ENCODE results near the gene TBX1. TPM values are rescaled to one million over a fixed set of nuclear protein-coding genes. Genes with fewer than 3 reads are reported as not detected.

Gene TBX1
- total RNA-seq, 8 experiments from 2014 or later, result 0.23 to 1.9 (median 0.57) TPM; not detected in 1

DNA sequence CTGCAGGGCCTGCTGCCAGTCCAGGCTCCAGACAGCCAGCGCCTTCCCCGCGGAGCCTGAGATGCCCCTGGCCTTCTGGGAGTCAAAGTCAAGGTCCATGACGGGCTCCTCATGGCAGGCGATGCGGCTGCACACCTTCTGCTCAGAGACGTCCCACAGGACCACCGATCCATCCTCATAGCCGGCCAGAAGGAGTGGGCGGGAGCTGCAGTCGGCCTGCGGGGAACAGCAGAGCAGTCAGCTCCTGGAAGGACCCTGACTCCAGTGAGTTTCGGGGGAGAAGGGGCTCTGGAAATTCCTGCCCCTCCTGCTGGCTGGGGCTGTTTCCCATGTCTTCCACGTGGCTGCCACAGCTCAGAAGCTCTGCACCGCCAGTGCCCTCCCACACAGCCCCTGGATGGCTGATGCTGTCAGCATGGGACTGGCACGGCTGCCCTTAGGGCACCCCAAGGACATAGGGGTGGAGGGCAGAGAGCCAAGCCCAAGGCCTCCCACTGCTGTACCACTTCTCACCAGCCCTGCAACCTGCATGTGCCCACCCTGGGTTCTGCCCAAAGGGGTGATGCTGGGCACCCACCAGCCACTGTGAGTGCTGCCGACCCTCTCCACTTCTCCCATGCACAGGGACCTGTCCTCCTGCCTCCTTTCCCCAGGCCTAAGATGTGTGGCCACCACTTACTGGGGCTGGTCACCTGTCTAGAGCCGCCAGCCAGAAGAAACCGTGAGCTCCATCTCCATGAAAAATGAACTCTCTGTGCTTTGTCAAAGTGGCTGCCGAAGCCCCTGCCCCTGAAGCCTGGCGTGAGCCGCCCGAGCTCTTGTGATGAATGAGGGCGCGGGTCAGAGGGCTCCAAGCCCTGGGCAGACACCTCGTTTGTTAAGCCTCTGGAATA lies 41.7 kb downstream of the TBX1 start:
- Histone ChIP-seq H3K4me3 (no peak overlapping the region), H3K4me1 (replicated peaks in 1 of 2) (peaks cover 17 to 27% of the 10 kb centered on the region in 2 donors), H3K27ac (peak overlapping the region; percentile 38 to 43)
- in situ Hi-C loops (cut with MboI; ENCODE audit: low pct_unique_long_range_greater_than_20kb in 2 of 9, low sequenced_read_pairs in 9 of 9, unreplicated experiment in 9 of 9), result no loop called here
- WGBS, 10 experiments, result 20 to 93% (median 73%) methylated on average over 1 to 6 of the region's 26 CpGs; no CpG with 5 or more reads in 3 of the 10 experiments
- peak in 5 of 8 experiments; percentile 64 to 88 (median 81) for ATAC-seq (replicated peaks in 6 of 8)

DNA sequence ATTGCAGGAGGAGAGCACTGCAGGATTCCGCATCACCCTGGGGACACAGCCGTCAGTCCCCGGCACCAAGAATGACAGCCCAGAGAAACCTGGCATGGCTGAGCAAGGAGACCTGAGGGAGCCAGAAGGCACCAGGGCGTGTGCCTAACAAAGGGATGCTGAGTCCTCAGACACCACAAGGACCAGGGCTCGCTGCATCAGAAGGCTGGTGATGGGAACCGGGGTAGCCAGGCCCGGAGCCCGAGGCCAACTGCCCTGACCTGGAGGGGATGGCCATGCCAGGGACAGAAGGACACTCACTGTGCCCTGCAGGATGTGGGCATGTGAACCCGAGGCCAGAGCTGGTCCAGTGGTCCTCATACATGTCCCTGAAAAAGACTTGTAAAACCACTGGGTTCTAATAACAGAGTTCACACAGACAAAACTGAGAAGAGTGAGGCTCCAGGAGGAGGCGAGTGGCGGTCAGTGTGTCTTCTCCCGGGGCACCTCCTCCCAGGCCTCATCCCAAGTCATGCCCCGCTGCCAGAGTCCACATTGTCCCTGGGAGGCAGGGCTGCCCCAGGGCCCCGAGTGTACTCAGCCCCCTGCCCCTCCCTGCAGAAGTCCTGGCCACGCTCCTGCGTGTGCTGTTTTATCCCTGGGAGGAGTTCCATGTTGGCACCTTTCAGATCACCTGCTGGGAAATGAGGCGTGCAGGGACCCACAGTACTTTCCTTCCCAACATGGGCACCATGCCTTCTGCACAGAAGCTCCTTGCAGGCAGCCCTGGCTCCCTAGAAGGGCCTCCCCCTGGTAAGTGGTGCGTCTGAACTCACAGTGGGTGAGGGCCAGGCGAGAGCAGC lies 42.5 kb downstream of the TBX1 start:
- H3K4me3 ChIP-seq, result no peak overlapping the region
- 78 to 94% (median 87%) methylated on average over 1 to 7 of the region's 19 CpGs; no CpG with 5 or more reads in 5 of the 10 experiments for WGBS, 10 experiments
- no peak for ATAC-seq (replicated peaks in 6 of 8)
- peaks cover 17 to 27% of the 10 kb centered on the region in 2 donors for H3K4me1 ChIP-seq (replicated peaks in 1 of 2)
- in situ Hi-C loops (cut with MboI; ENCODE audit: low pct_unique_long_range_greater_than_20kb in 2 of 9, low sequenced_read_pairs in 9 of 9, unreplicated experiment in 9 of 9), result no loop called here
- H3K27ac ChIP-seq, result peak overlapping the region; percentile 38 to 42

DNA sequence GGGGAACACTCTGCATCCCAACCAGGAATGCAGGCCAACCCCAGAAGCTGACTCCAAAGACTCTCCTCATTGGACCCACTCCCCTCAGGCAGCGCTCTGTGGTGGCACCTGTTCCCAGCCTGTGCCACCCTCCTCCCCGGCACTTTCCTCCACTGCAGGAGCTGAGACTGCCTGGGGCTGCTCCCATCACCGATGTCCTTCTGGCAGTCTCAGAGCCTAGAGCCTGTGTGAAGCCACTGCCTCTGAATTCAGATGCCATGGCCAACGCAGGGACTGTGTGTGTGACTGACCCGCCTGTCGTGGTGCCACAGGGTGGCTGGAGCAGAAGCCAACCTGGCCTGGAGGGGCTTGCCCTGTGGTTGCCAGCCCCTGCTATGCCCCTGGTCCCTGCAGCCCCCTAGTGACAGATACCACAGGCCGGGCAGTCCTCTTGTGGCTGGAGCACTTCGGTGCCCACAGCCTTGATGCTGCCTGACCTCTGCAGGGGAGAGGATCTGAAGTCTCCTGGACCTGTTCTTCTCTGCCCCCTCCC lies 43.2 kb downstream of the TBX1 start:
- Histone ChIP-seq H3K27ac (no peak overlapping the region), H3K4me3 (no peak overlapping the region), H3K4me1 (replicated peaks in 1 of 2) (peaks cover 17 to 27% of the 10 kb centered on the region in 2 donors)
- WGBS, 10 experiments, result 100% methylated on average over 1 to 3 of the region's 8 CpGs; no CpG with 5 or more reads in 6 of the 10 experiments
- in situ Hi-C loops (cut with MboI; ENCODE audit: low pct_unique_long_range_greater_than_20kb in 2 of 9, low sequenced_read_pairs in 9 of 9, unreplicated experiment in 9 of 9), result no loop called here
- no peak for ATAC-seq (replicated peaks in 6 of 8)

- H3K4me3 ChIP-seq, result no peak overlapping the region
- peaks cover 17 to 27% of the 10 kb centered on the region in 2 donors for H3K4me1 ChIP-seq (replicated peaks in 1 of 2)
- ATAC-seq (replicated peaks in 6 of 8), result no peak
- in situ Hi-C loops (cut with MboI; ENCODE audit: low pct_unique_long_range_greater_than_20kb in 2 of 9, low sequenced_read_pairs in 9 of 9, unreplicated experiment in 9 of 9), result no loop called here
- WGBS, 10 experiments, result 61 to 92% (median 82%) methylated on average over 1 to 4 of the region's 8 CpGs; no CpG with 5 or more reads in 5 of the 10 experiments
- H3K27ac ChIP-seq, result no peak overlapping the region
These were observed 45.2 kb downstream of the TBX1 start for GRCh38 chr22:19805821-19806212.

- peaks cover 14 to 24% of the 10 kb centered on the region in 2 donors for H3K4me1 ChIP-seq (replicated peaks in 1 of 2)
- 59 to 88% (median 76%) methylated on average over 4 to 8 of the region's 38 CpGs; no CpG with 5 or more reads in 7 of the 10 experiments for WGBS, 10 experiments
- H3K27ac ChIP-seq, result no peak overlapping the region
- in situ Hi-C loops (cut with MboI; ENCODE audit: low pct_unique_long_range_greater_than_20kb in 2 of 9, low sequenced_read_pairs in 9 of 9, unreplicated experiment in 9 of 9), result no loop called here
- H3K4me3 ChIP-seq, result no peak overlapping the region
- peak in 3 of 8 experiments; percentile 59 to 76 (median 75) for ATAC-seq (replicated peaks in 6 of 8)
These were observed 45.9 kb downstream of the TBX1 start for GRCh38 chr22:19806213-19807160.

DNA sequence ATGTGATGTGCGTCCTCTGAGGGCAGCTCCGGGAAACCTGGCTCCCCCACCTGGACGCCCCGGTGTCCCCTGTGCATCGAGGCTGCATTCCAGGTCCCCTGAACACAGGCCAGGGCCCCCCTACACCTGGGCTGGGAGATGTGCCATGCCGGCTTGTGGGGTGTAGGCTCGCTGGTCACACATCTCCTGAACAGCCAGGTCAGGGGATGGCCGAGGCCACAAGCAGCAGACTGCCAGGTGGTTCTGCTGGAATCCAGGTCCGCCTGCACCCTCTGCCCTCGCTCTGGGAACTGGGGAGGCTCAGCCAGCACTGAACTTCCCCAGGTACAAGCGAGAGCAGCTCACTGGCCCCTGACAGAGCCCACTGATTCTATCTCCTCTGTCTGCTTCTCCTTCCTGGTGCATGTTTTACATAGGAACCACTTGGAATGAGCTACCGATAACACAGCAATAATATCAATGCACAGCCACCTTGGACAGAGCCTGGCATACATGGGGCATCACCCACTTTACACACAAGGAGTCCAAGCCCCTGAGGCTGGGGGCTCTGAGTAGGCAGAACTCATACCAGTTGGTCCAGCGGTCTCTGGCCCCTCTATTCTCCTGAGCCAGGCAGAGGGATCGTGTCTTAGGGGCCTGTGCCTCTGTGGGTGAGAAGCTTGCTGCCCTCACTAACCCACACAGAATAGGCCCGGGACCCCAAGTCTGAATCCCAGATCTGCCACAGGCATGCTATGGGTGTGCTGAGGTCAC lies 46.8 kb downstream of the TBX1 start:
- in situ Hi-C loops (cut with MboI; ENCODE audit: low pct_unique_long_range_greater_than_20kb in 2 of 9, low sequenced_read_pairs in 9 of 9, unreplicated experiment in 9 of 9), result no loop called here
- no peak for ATAC-seq (replicated peaks in 6 of 8)
- WGBS, 10 experiments, result 80 to 100% (median 92%) methylated on average over 1 to 4 of the region's 15 CpGs; no CpG with 5 or more reads in 6 of the 10 experiments
- peaks cover 8 to 15% of the 10 kb centered on the region in 2 donors for H3K4me1 ChIP-seq (replicated peaks in 1 of 2)
- H3K27ac ChIP-seq, result no peak overlapping the region
- H3K4me3 ChIP-seq, result no peak overlapping the region

DNA sequence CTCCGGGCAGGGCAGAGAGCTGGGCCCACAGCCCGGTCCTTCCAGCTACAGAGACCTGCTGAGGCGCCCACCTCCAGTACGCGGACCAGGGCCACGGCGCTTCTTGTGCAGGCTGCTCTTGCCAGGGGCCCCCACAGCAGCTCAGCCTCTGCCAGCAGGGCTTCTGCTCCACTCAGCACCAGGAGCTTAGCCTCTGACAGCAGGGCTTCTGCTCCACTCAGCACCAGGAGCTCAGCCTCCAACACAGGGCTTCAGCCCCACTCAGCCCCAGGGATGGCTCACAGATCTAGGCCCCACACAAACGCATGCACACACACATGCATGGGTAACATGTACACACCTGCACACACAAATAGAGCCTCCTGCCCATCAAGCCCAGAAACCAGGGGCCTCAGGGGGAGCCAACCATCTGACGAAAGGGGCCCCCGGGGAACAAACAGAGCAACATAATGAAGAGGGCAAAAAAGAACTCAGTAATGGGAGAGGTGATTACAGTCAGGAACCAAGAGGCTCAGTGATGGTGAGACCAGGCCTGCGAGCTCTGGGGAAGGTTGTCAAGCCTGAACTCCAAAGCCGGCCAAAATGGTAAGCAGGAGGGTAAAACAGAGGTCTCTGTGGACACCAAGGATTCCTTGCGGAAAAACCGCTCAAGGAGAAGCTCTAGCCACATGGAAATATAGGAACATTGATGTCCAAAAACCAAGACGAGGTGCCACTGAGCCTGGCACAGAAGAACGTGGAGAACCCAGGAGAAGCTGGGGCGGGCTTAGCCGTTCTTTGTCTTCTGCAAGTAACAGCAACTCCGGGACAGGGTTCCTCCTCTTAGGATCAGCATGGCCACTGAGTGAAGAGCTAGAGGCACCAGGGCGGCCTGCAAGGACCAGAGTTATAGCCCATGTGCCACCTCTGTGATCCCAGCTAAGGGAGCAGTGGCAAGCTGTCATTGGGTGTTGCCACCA lies 47.6 kb downstream of the TBX1 start:
- peak overlapping the region in 1 of 2 donors; percentile 19 for H3K27ac ChIP-seq
- peaks cover 2 to 7% of the 10 kb centered on the region in 2 donors for H3K4me1 ChIP-seq (replicated peaks in 1 of 2)
- no peak overlapping the region for H3K4me3 ChIP-seq
- no peak for ATAC-seq (replicated peaks in 6 of 8)
- in situ Hi-C loops (cut with MboI; ENCODE audit: low pct_unique_long_range_greater_than_20kb in 2 of 9, low sequenced_read_pairs in 9 of 9, unreplicated experiment in 9 of 9), result no loop called here
- 85 to 100% (median 95%) methylated on average over 3 to 10 of the region's 20 CpGs; no CpG with 5 or more reads in 2 of the 10 experiments for WGBS, 10 experiments

DNA sequence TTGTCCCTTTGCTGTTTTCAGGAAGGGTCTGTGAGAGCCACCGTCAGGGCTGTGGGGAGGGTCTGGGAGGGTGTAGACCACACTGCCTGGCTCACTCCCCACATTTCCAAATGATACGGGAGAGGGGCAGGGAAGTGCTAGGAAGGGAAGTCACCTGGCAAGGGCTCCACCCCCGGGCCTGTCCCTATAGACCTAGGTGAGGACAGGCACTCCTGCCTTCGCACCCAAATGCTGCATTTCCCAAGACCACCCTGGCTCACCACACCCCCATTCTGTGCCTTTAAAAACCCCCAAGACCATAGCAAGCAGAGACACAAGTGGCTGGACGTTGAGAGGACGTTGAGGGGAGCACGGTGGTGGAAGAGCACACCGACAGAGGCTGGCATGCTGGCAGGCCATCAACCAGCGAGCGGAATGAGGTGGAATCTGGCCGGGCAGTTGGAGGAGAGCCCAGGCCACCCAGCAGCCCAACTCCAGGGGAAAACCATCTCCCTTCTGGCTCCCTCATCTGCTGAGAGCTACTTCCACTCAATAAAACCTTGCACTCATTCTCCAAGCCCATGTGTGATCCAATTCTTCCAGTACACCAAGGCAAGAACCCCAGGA lies 48.4 kb downstream of the TBX1 start:
- peaks cover 0 to 7% of the 10 kb centered on the region in 2 donors for H3K4me1 ChIP-seq (replicated peaks in 1 of 2)
- in situ Hi-C loops (cut with MboI; ENCODE audit: low pct_unique_long_range_greater_than_20kb in 2 of 9, low sequenced_read_pairs in 9 of 9, unreplicated experiment in 9 of 9), result no loop called here
- WGBS, 10 experiments, result 54 to 100% (median 95%) methylated on average over 1 to 7 of the region's 11 CpGs; no CpG with 5 or more reads in 4 of the 10 experiments

GRCh38 chr22:19809741-19810140 lies 49.2 kb downstream of the TBX1 start:
- in situ Hi-C loops (cut with MboI; ENCODE audit: low pct_unique_long_range_greater_than_20kb in 2 of 9, low sequenced_read_pairs in 9 of 9, unreplicated experiment in 9 of 9), result no loop called here
- WGBS, 10 experiments, result 100% methylated on average over 1 of the region's 3 CpGs; no CpG with 5 or more reads in 8 of the 10 experiments
- no peak overlapping the region for H3K27ac ChIP-seq
- peaks cover 0 to 2% of the 10 kb centered on the region in 2 donors for H3K4me1 ChIP-seq (replicated peaks in 1 of 2)
- H3K4me3 ChIP-seq, result no peak overlapping the region
- ATAC-seq (replicated peaks in 6 of 8), result no peak

More for the DNA sequence above, 48.4 kb downstream of the TBX1 start:
- no peak for ATAC-seq (replicated peaks in 6 of 8)
- Histone ChIP-seq H3K4me3 (no peak overlapping the region), H3K27ac (no peak overlapping the region)

DNA sequence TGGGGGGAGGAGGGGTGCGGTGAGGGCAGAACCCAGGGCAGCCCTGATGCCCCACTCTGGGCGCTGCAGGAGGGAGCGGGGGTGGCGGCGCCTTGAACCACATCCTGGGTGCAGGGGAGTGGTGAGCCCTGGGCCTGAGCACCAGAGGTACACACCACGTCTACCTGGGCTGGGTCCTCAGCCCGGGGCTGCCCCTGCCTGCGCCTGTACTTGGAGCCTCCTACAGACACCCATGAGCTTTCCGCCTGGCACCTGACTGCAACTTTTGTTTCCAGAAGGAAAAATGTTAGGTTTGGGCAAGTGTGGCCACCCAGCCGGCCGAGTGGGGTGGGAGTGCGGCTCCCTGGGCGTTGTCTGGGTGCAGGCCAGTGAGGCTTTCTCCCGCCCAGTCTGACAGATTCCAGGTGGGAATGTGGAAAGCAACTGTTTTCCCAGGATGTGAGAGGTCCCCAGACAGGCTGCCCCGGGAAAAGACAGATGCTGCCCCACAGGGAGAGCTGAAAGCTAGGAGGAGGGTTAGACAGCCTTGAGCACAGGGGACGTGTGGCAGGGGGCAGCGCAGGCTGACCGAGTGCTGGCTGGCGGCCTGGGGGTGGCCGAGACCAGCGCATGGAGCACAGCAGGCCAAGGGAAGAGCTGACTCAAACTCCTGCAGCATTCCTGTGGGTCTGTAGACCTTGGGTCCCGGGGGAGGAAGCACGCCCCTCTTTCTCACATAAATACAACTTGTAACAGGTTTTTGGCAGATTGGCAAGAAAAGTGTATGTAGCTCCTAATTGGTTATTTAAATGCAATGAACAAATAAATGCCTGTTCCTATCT lies 50.0 kb downstream of the TBX1 start:
- in situ Hi-C loops (cut with MboI; ENCODE audit: low pct_unique_long_range_greater_than_20kb in 2 of 9, low sequenced_read_pairs in 9 of 9, unreplicated experiment in 9 of 9), result no loop called here
- H3K4me1 ChIP-seq (replicated peaks in 1 of 2), result no peaks in the 10 kb centered on the region
- H3K27ac ChIP-seq, result no peak overlapping the region
- H3K4me3 ChIP-seq, result no peak overlapping the region
- WGBS, 10 experiments, result 50 to 95% (median 84%) methylated on average over 1 to 10 of the region's 23 CpGs; no CpG with 5 or more reads in 6 of the 10 experiments
- ATAC-seq (replicated peaks in 6 of 8), result peak in 2 of 8 experiments; percentile 15 to 21

Data from motor neuron (in vitro differentiated cells).